HEK293T (cell line): ENCODE data around the gene PDIA5.

Experiments used
- BHLHE40 ChIP-seq: fragments of 450-650 bp; IDR thresholded peaks from 2 replicates; pipeline ENCODE4 v1.6.1; 2016; ENCODE audit warnings: mild to moderate bottlenecking, moderate library complexity, borderline replicate concordance
- CTBP1 ChIP-seq: fragments of 450-650 bp; IDR thresholded peaks from 2 replicates; pipeline ENCODE4 v1.6.1; 2016; ENCODE audit warnings: borderline replicate concordance
- HDGF ChIP-seq: fragments of 450-650 bp; IDR thresholded peaks from 2 replicates; pipeline ENCODE4 v1.6.1; 2017; ENCODE audit warnings: antibody characterized with exemption, borderline replicate concordance
- LEF1 ChIP-seq: fragments of 450-650 bp; IDR thresholded peaks from 2 replicates; pipeline ENCODE4 v1.6.1; 2017; ENCODE audit warnings: mild to moderate bottlenecking, borderline replicate concordance
- SUZ12 ChIP-seq: fragments of 450-650 bp; IDR thresholded peaks from 2 replicates; pipeline ENCODE4 v1.6.1; 2016; ENCODE audit warnings: mild to moderate bottlenecking
- TARDBP ChIP-seq: fragments of 450-650 bp; IDR thresholded peaks from 2 replicates; pipeline ENCODE4 v1.6.1; 2016

DNA sequence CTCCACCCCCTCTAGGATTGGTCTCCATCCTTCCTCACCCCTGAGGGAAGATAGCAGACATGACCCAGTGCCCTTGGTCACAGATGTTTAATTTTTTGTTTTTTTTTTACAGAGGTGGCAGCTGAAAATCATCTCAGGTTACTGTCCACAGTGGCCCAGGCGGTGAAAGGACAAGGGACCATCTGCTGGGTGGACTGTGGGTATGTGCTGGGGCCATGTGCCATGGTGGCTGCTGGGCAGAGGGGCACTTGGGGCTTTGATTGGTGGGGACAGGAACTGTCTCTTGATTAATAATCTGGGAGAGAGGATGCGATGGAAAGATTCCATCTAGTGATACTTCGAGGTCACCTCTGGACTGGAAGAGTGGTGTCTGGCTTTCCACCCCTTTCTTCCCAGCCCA, 25.4 kb downstream of the PDIA5 start:
- no peak for TF ChIP-seq BHLHE40
- TF ChIP-seq HDGF, result no peak
- no peak for TF ChIP-seq LEF1
- no peak for TF ChIP-seq SUZ12
- TF ChIP-seq TARDBP, result no peak
- TF ChIP-seq CTBP1, result no peak
